ENCODE results near the gene HS1BP3.

HS1BP3 gene

GRCh38 chr2:20650393-20650876 lies 463 bp downstream of the HS1BP3 start:
- no peaks in the 10 kb centered on the region for H3K9me3 Mint-ChIP-seq
- H3K27me3 Mint-ChIP-seq = peaks cover 0 to 9% of the 10 kb centered on the region in 2 donors
- DNase-seq = no peak
- ATAC-seq (replicated peaks) = peak; percentile 12 to 20
- peaks cover 38 to 48% of the 10 kb centered on the region in 2 donors for H3K4me1 Mint-ChIP-seq
- H3K4me3 Mint-ChIP-seq = peak overlapping the region; percentile 90 to 91
- H3K36me3 Mint-ChIP-seq = peaks cover 4 to 7% of the 10 kb centered on the region in 2 donors
- peak overlapping the region; percentile 85 for H3K27ac Mint-ChIP-seq

GRCh38 chr2:20649976-20650375 lies 922 bp downstream of the HS1BP3 start:
- Mint-ChIP-seq H3K27ac (peak overlapping the region; percentile 85), H3K9me3 (no peaks in the 10 kb centered on the region), H3K4me1 (peaks cover 38 to 48% of the 10 kb centered on the region in 2 donors), H3K4me3 (peak overlapping the region; percentile 90 to 91), H3K36me3 (peaks cover 6 to 8% of the 10 kb centered on the region in 2 donors), H3K27me3 (peaks cover 0 to 5% of the 10 kb centered on the region in 2 donors)
- DNase-seq (no peak), ATAC-seq (replicated peaks) (no peak)

DNA sequence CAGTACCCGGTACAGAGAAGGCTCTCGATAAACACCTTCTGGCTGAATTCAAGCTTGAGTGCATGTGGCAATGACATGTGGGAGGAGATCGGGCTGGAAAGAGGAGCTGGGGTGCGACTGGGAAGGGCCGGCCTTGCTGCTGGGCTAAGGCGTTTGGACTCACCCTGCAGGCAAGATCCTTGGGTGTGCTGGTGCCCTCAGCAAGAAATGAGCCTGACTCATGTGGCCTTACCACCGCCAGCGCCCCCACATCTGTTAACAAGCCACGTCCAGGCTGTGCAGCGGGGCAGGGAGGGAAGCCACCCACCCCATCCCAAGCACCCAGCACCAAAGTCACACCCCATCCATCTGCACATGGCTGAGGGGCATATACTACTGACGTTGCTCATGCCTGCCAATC lies 1.3 kb downstream of the HS1BP3 start:
- H3K27ac Mint-ChIP-seq = no peak overlapping the region
- H3K4me3 Mint-ChIP-seq = peak overlapping the region; percentile 90 to 91
- peaks cover 38 to 48% of the 10 kb centered on the region in 2 donors for H3K4me1 Mint-ChIP-seq
- no peak for ATAC-seq (replicated peaks)
- no peak for DNase-seq
- H3K27me3 Mint-ChIP-seq = peaks cover 0 to 2% of the 10 kb centered on the region in 2 donors
- peaks cover 10 to 12% of the 10 kb centered on the region in 2 donors for H3K36me3 Mint-ChIP-seq
- H3K9me3 Mint-ChIP-seq = no peaks in the 10 kb centered on the region

DNA sequence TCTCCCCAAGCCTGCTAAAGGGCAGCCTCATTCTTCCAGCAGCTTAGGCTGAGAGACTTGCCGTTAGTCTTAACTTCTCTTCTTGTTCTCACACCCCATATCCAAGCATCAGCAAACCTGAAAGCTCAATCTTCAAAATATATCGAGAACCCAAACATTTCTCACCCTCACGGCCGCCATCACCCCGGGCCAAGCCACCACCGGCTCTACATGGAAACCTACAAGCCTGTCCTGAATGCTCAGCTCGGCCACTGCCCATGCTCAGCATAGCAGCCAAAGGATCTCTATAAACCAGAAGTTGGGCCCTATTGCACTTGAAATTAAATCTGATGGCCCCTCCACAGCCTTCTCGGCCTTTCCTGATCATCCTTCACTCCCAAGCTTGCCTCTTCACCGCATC lies 2.1 kb downstream of the HS1BP3 start:
- H3K4me1 Mint-ChIP-seq = peaks cover 38 to 48% of the 10 kb centered on the region in 2 donors
- no peak for DNase-seq
- H3K27me3 Mint-ChIP-seq = no peaks in the 10 kb centered on the region
- H3K4me3 Mint-ChIP-seq = peak overlapping the region; percentile 90 to 91
- no peak for ATAC-seq (replicated peaks)
- H3K9me3 Mint-ChIP-seq = no peaks in the 10 kb centered on the region
- H3K27ac Mint-ChIP-seq = no peak overlapping the region
- H3K36me3 Mint-ChIP-seq = peaks cover 17 to 18% of the 10 kb centered on the region in 2 donors

DNA sequence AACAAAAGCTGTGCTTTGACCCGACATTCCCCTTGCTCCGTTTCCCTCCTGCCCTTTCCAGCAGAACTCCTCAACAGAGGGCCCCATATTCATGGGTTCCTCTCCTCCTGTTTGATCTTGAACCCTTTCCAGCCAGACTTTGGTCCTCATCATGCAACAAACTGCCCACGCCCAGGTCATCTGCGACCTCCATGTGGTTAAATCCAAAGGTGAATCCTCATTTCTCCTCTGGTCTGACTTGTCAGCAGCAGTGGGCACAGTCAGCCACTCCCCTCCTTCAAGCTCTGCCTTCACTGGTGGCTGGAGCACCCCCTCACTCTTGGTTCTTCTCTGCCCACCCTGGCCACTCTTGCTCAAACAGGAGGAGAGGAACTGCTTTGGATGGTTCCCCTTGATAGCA lies 2.7 kb downstream of the HS1BP3 start:
- Mint-ChIP-seq H3K9me3 (no peaks in the 10 kb centered on the region), H3K4me3 (no peak overlapping the region), H3K27me3 (no peaks in the 10 kb centered on the region), H3K4me1 (peaks cover 38 to 51% of the 10 kb centered on the region in 2 donors), H3K27ac (no peak overlapping the region), H3K36me3 (peaks cover 21 to 22% of the 10 kb centered on the region in 2 donors)
- ATAC-seq (replicated peaks) = no peak
- no peak for DNase-seq

DNA sequence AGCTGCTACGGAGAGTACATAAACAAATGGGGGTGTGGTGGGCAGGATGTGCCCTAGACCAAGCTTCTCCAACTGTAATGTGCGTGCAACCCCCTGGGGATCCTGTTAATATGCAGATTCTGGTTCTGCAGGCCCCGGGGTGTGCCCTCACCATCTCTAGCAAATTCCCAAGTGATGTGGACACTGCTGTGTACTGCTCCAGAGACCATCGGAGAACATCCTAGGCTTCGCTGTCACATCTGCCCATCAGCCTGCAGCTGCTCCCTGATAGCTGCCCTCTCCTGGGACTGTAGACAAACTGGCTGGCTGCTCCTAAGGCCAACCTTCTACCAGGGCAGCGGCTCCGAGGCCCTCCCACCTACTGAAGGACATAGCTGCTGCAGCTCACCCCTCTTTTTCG lies 3.2 kb downstream of the HS1BP3 start:
- Mint-ChIP-seq H3K36me3 (peaks cover 23% of the 10 kb centered on the region in 2 donors), H3K27me3 (no peaks in the 10 kb centered on the region), H3K4me3 (no peak overlapping the region)

DNA sequence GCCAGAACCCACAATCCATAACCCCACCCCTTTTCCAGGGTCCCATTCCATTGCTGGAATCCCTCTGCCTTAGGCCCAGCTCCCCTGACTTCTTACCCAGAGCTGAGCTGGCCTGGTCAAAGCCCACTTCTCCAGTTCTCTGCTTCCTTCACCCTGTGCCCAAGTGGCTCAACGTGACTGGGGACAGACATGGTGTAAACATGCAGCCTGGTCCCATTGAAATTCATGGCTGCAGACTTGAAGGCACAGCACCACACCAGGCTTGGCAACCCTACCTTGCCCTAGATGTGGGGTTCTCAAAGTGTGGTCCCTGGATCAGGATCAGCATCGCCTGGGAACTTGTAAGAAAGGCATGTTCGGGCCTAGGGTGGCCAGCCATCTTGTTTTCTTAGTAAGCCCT lies 3.7 kb downstream of the HS1BP3 start:
- peaks cover 25 to 27% of the 10 kb centered on the region in 2 donors for H3K36me3 Mint-ChIP-seq
- no peaks in the 10 kb centered on the region for H3K9me3 Mint-ChIP-seq
- H3K27ac Mint-ChIP-seq = no peak overlapping the region
- H3K4me1 Mint-ChIP-seq = peaks cover 41 to 58% of the 10 kb centered on the region in 2 donors
- ATAC-seq (replicated peaks) (no peak), DNase-seq (no peak)
- H3K27me3 Mint-ChIP-seq = no peaks in the 10 kb centered on the region
- no peak overlapping the region for H3K4me3 Mint-ChIP-seq

More for the DNA sequence above, 3.2 kb downstream of the HS1BP3 start:
- Mint-ChIP-seq H3K27ac (no peak overlapping the region), H3K4me1 (peaks cover 38 to 53% of the 10 kb centered on the region in 2 donors), H3K9me3 (no peaks in the 10 kb centered on the region)
- ATAC-seq (replicated peaks) (no peak), DNase-seq (no peak)

DNA sequence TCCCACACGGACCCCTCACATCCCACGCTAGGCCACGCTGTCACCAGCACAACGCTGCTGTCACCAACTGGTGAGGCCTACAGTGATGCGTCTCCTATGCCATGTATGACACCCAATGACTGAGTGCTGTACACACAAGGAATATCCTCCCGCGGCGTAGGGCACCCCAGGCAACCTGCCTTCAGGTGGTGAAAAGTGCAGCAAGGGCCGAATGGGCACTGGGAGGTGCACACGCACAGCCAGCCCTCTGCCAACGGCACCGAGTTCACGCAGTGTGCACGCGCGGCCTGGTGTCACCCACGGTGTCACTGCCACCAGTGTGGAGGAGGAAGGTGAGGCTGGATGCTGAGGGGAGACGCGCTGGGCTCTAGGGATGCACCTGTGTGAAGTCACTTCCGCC lies 4.5 kb downstream of the HS1BP3 start:
- Mint-ChIP-seq H3K27me3 (no peaks in the 10 kb centered on the region), H3K4me3 (no peak overlapping the region), H3K4me1 (peaks cover 38 to 58% of the 10 kb centered on the region in 2 donors), H3K36me3 (peaks cover 33% of the 10 kb centered on the region in 2 donors), H3K9me3 (no peaks in the 10 kb centered on the region), H3K27ac (no peak overlapping the region)
- DNase-seq = no peak
- ATAC-seq (replicated peaks) = no peak

DNA sequence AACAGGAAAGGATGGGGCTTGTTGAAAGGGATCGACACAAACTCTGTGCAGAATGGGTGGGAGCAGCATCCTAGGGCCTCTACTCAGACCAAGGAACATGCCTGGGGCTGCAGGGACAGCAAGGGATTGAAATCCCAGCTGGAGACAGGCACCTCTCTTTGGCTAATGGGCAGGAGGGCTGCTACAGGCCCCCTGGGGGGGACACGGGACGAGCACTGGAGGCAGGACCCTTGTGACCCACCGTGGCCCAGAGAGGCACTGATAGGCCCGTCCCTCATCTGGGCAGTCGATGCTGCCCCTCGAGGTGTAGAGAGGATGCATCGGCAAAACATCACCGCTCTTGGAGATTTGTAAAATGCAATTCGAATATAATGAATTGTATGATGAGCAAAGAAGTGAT lies 5.1 kb downstream of the HS1BP3 start:
- DNase-seq (no peak), ATAC-seq (replicated peaks) (no peak)
- H3K9me3 Mint-ChIP-seq = no peaks in the 10 kb centered on the region
- peaks cover 37 to 55% of the 10 kb centered on the region in 2 donors for H3K4me1 Mint-ChIP-seq
- H3K4me3 Mint-ChIP-seq = no peak overlapping the region
- H3K27me3 Mint-ChIP-seq = no peaks in the 10 kb centered on the region
- H3K27ac Mint-ChIP-seq = no peak overlapping the region
- H3K36me3 Mint-ChIP-seq = peaks cover 33 to 38% of the 10 kb centered on the region in 2 donors

GRCh38 chr2:20645301-20645701 lies 5.6 kb downstream of the HS1BP3 start:
- DNase-seq (no peak), ATAC-seq (replicated peaks) (no peak)
- Mint-ChIP-seq H3K36me3 (peaks cover 33 to 42% of the 10 kb centered on the region in 2 donors), H3K9me3 (no peaks in the 10 kb centered on the region), H3K27ac (no peak overlapping the region), H3K4me3 (no peak overlapping the region), H3K4me1 (peaks cover 35 to 52% of the 10 kb centered on the region in 2 donors), H3K27me3 (no peaks in the 10 kb centered on the region)

- H3K4me3 Mint-ChIP-seq = no peak overlapping the region
- H3K27ac Mint-ChIP-seq = no peak overlapping the region
- no peaks in the 10 kb centered on the region for H3K9me3 Mint-ChIP-seq
- peaks cover 36 to 53% of the 10 kb centered on the region in 2 donors for H3K36me3 Mint-ChIP-seq
- ATAC-seq (replicated peaks) (no peak), DNase-seq (no peak)
- no peaks in the 10 kb centered on the region for H3K27me3 Mint-ChIP-seq
- H3K4me1 Mint-ChIP-seq = peaks cover 23 to 37% of the 10 kb centered on the region in 2 donors
These were observed 7.1 kb downstream of the HS1BP3 start for GRCh38 chr2:20643826-20644225.

GRCh38 chr2:20643060-20643459 lies 7.8 kb downstream of the HS1BP3 start:
- Mint-ChIP-seq H3K9me3 (no peaks in the 10 kb centered on the region), H3K27me3 (no peaks in the 10 kb centered on the region), H3K36me3 (peaks cover 38 to 58% of the 10 kb centered on the region in 2 donors), H3K4me3 (no peak overlapping the region), H3K4me1 (peaks cover 16 to 29% of the 10 kb centered on the region in 2 donors), H3K27ac (no peak overlapping the region)
- DNase-seq (no peak), ATAC-seq (replicated peaks) (no peak)

GRCh38 chr2:20642055-20642971 lies 8.6 kb downstream of the HS1BP3 start:
- no peaks in the 10 kb centered on the region for H3K27me3 Mint-ChIP-seq
- H3K36me3 Mint-ChIP-seq = peaks cover 38 to 61% of the 10 kb centered on the region in 2 donors
- H3K4me3 Mint-ChIP-seq = no peak overlapping the region
- H3K4me1 Mint-ChIP-seq = peaks cover 8 to 22% of the 10 kb centered on the region in 2 donors
- peak; percentile 99 to 100 for ATAC-seq (replicated peaks)
- H3K27ac Mint-ChIP-seq = no peak overlapping the region
- no peaks in the 10 kb centered on the region for H3K9me3 Mint-ChIP-seq
- peak; percentile 59 for DNase-seq

DNA sequence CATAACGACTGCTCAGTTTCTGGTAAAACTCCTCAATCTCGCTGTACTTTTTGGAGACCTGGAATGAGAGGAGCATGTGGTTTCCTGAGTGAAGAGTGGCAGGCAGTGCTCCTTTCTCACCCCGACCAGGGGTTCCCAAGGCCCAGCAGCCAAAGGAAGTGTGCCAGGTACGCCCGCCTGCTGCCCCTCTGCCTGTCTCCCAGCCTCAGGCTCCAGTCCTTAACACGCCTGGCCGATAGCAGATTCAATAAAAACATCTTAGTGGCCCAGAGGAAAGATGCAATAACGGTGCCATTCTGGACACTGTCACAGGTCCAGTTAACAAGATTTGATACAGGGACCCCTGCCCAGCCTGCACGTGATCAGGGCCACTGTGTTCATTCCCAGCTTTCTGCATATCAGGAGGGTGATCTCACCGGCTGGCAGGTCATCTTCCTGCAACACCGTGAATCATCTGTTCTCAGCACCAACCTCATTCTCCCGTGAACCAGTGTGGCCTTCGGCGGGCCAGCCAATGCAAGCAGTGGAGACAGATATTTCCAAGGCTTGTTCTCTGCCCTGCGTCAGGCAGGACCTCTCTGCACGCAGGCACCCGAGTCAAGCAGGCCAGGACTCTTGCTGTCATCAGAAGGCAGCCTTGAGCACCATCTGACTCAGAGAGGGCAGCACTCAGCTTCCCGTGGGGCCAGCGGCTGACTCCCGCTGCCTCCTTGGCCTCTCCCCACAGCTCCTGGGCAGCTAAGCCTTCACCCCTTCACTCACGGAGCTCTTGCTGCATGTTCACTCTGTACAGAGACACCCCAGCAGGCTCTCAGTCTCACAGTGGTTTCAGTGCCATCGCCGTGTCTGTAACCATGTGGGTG lies 9.5 kb downstream of the HS1BP3 start:
- Mint-ChIP-seq H3K27ac (no peak overlapping the region), H3K9me3 (no peaks in the 10 kb centered on the region), H3K36me3 (peaks cover 36 to 58% of the 10 kb centered on the region in 2 donors), H3K27me3 (no peaks in the 10 kb centered on the region), H3K4me3 (no peak overlapping the region), H3K4me1 (peaks cover 4 to 15% of the 10 kb centered on the region in 2 donors)
- ATAC-seq (replicated peaks) (no peak), DNase-seq (no peak)

Measured in stimulated activated naive B cell treated with anti-CD40 and anti-IgM and Interleukin-4, amounts not matched to agents 10 μg/mL and 1 μg/mL and 100 μg/mL, for 72 hours (primary cell).